ENCODE results near the gene PLEK2.

PLEK2 gene

GRCh38 chr14:67371247-67372148 is 40.5 kb downstream of the PLEK2 start:
- H3K27ac ChIP-seq (replicated peaks) = no peak overlapping the region
- no peaks in the 10 kb centered on the region for H3K27me3 ChIP-seq (ENCODE audit: insufficient read depth, poor library complexity, severe bottlenecking)
- no peak overlapping the region for H3K4me3 ChIP-seq (replicated peaks; ENCODE audit: insufficient read depth, low read length)
- TF ChIP-seq CTCF (IDR thresholded peaks at IDR 0.05; ENCODE audit: insufficient read depth, low read length) = no peak
- TF ChIP-seq GABPA (IDR thresholded peaks at IDR 0.05; ENCODE audit: low read depth) = no peak
- no peak for TF ChIP-seq SPI1 (IDR thresholded peaks at IDR 0.05; ENCODE audit: borderline replicate concordance, low read depth)
- no peak for TF ChIP-seq REST (IDR thresholded peaks at IDR 0.05; ENCODE audit: insufficient replicate concordance, low read depth)
- TF ChIP-seq POLR2AphosphoS5 (IDR thresholded peaks at IDR 0.05; ENCODE audit: low read depth) = no peak
- DNase-seq (ENCODE audit: low read depth in 1 of 2, low spot score in 1 of 2) = no peak

- Histone ChIP-seq H3K4me3 (replicated peaks; ENCODE audit: insufficient read depth, low read length) (no peak overlapping the region), H3K27ac (replicated peaks) (no peak overlapping the region), H3K27me3 (ENCODE audit: insufficient read depth, poor library complexity, severe bottlenecking) (no peaks in the 10 kb centered on the region)
- TF ChIP-seq REST (IDR thresholded peaks at IDR 0.05; ENCODE audit: insufficient replicate concordance, low read depth) = no peak
- no peak for TF ChIP-seq GABPA (IDR thresholded peaks at IDR 0.05; ENCODE audit: low read depth)
- TF ChIP-seq POLR2AphosphoS5 (IDR thresholded peaks at IDR 0.05; ENCODE audit: low read depth) = no peak
- no peak for DNase-seq (ENCODE audit: low read depth in 1 of 2, low spot score in 1 of 2)
Observed at GRCh38 chr14:67370830-67371229, 41.1 kb downstream of the PLEK2 start.

- TF ChIP-seq CTCF (IDR thresholded peaks at IDR 0.05; ENCODE audit: insufficient read depth, low read length) (no peak), GABPA (IDR thresholded peaks at IDR 0.05; ENCODE audit: low read depth) (no peak), POLR2AphosphoS5 (IDR thresholded peaks at IDR 0.05; ENCODE audit: low read depth) (no peak), REST (IDR thresholded peaks at IDR 0.05; ENCODE audit: insufficient replicate concordance, low read depth) (no peak), SPI1 (IDR thresholded peaks at IDR 0.05; ENCODE audit: borderline replicate concordance, low read depth) (no peak)
- Histone ChIP-seq H3K4me3 (replicated peaks; ENCODE audit: insufficient read depth, low read length) (no peak overlapping the region), H3K27ac (replicated peaks) (no peak overlapping the region), H3K27me3 (ENCODE audit: insufficient read depth, poor library complexity, severe bottlenecking) (no peaks in the 10 kb centered on the region)
- no peak for DNase-seq (ENCODE audit: low read depth in 1 of 2, low spot score in 1 of 2)
Observed at GRCh38 chr14:67365476-67365875, 46.5 kb downstream of the PLEK2 start.
